HG03520 (cell line): Measurements from ENCODE around the gene FAM89B.
A peak's percentile ranks its signal among the peaks of the same experiment; 100 is the strongest.

Source experiments
- ATAC-seq: cut with Tn5 transposase; IDR thresholded peaks from one replicate; pipeline ENCODE4 v1.9.1; 2021; ENCODE audit warnings: mild to moderate bottlenecking, moderate library complexity; ENCODE audit not compliant: unreplicated experiment

Gene FAM89B

GRCh38 chr11:65538915-65539743, 33.2 kb upstream of the FAM89B start:
- ATAC-seq: no peak

GRCh38 chr11:65539744-65540289, 32.5 kb upstream of the FAM89B start:
- ATAC-seq: peak; percentile 41

GRCh38 chr11:65540290-65541092, 31.8 kb upstream of the FAM89B start:
- peak; percentile 55 for ATAC-seq

GRCh38 chr11:65541093-65541982, 31.0 kb upstream of the FAM89B start:
- no peak for ATAC-seq

- ATAC-seq: no peak
These were observed 29.5 kb upstream of the FAM89B start for GRCh38 chr11:65542738-65543390.

GRCh38 chr11:65545853-65546216, 26.5 kb upstream of the FAM89B start:
- no peak for ATAC-seq

GRCh38 chr11:65546217-65546958, 25.9 kb upstream of the FAM89B start:
- peak; percentile 49 for ATAC-seq

GRCh38 chr11:65547446-65548125, 24.8 kb upstream of the FAM89B start:
- no peak for ATAC-seq

GRCh38 chr11:65548395-65548794, 23.9 kb upstream of the FAM89B start:
- ATAC-seq: no peak

- no peak for ATAC-seq
These were observed 23.2 kb upstream of the FAM89B start for GRCh38 chr11:65549096-65549495.

GRCh38 chr11:65551572-65552387, 20.6 kb upstream of the FAM89B start:
- ATAC-seq: no peak

GRCh38 chr11:65552388-65552951, 19.9 kb upstream of the FAM89B start:
- no peak for ATAC-seq

GRCh38 chr11:65553301-65554001, 18.9 kb upstream of the FAM89B start:
- no peak for ATAC-seq

GRCh38 chr11:65554057-65554818, 18.1 kb upstream of the FAM89B start:
- no peak for ATAC-seq

- ATAC-seq: no peak
These were observed 17.4 kb upstream of the FAM89B start for GRCh38 chr11:65554842-65555430.

GRCh38 chr11:65555693-65556231, 16.6 kb upstream of the FAM89B start:
- no peak for ATAC-seq
